Spleen (tissue), 7 donors: Measurements from ENCODE around the gene TNFAIP2.

ENCODE experiments used
- CTCF ChIP-seq, 11 experiments: fragments of 200-600 bp in 7 of 11; fragments of 450-650 bp in 4 of 11; sonication (generic) in 4 of 11; IDR thresholded peaks in 8 of 11; conservative IDR thresholded peaks in 3 of 11; 1 replicate in 7 of 11; 2 replicates in 4 of 11; pipeline versions ENCODE4 v1.4.0 to v1.8.0; 2016 to 2021; ENCODE audit warnings: antibody characterized with exemption in 11 of 11, inconsistent platforms in 4 of 11, mild to moderate bottlenecking in 1 of 11
- POLR2A ChIP-seq, 3 donors: fragments of 450-650 bp; IDR thresholded peaks; one replicate each; pipeline ENCODE4 v1.5.1; 2017; ENCODE audit warnings: antibody characterized with exemption in 3 of 3, mild to moderate bottlenecking in 1 of 3
- POLR2AphosphoS5 ChIP-seq, 3 donors: sonication (generic); formaldehyde crosslinking; IDR thresholded peaks; one replicate each; pipeline ENCODE4 v1.5.1; 2017; ENCODE audit warnings: antibody characterized with exemption in 3 of 3
- donor health status: DM: no; HTN: no; CAD: no; lungs with moderate emphysema.
- donor health status: DM: no; HTN: no; CAD: no.
- donor health status: DM: no; HTN: no; CAD: no.

- TF ChIP-seq POLR2AphosphoS5 (IDR thresholded peaks at IDR 0.05): no peak
- no peak for TF ChIP-seq CTCF (IDR thresholded peaks at IDR 0.05 in 8 of 11, conservative IDR thresholded peaks at IDR 0.05 in 3 of 11)
- TF ChIP-seq POLR2A (IDR thresholded peaks at IDR 0.05): no peak
Observed at GRCh38 chr14:103180331-103180730, 57.1 kb downstream of the TNFAIP2 start.
